ENCODE data around the gene GSTA4. TPM values are rescaled to one million over a fixed set of nuclear protein-coding genes. Genes with fewer than 3 reads are reported as not detected.

The GSTA4 gene
- total RNA-seq, 1 experiment from 2014 or later: 30.8 TPM

- no peaks in the 10 kb centered on the region for H3K27me3 ChIP-seq (replicated peaks; ENCODE audit: insufficient read depth, low read depth, low read length, poor library complexity)
- BruUV-seq (replicated peaks): no TSS peak
- DNase-seq (ENCODE audit: low spot score): peak; percentile 59
- no peaks in the 10 kb centered on the region for H3K36me3 ChIP-seq (ENCODE audit: insufficient read depth, low read length, poor library complexity, severe bottlenecking)
- H3K4me3 ChIP-seq (ENCODE audit: low read depth, low read length, poor library complexity, severe bottlenecking): peak overlapping the region; percentile 72
- intact Hi-C loops (cut with micrococcal nuclease; ENCODE audit: unreplicated experiment): loop anchor here (5.0 kb wide), 2 partner anchors 48 to 112 kb away; no protein-coding TSS in a partner anchor
- peak overlapping the region; percentile 91 for H3K27ac ChIP-seq (ENCODE audit: low read depth, low read length, poor library complexity, severe bottlenecking)
- peaks cover 11% of the 10 kb centered on the region for H3K4me1 ChIP-seq (ENCODE audit: insufficient read depth, low read length, poor library complexity, severe bottlenecking)
- TF ChIP-seq EZH2 (IDR thresholded peaks at IDR 0.05; ENCODE audit: borderline replicate concordance, low read depth, low read length, poor library complexity, severe bottlenecking): no peak
- TF ChIP-seq CTCF (conservative IDR thresholded peaks at IDR 0.05; ENCODE audit: low read depth, low read length): no peak
- CTCF ChIA-PET: no interaction called here
- POLR2A ChIA-PET (ENCODE audit: low non-redundant PET): interaction anchor here (0.6 kb wide), 1 partner anchor 15 kb away, joined by 4 read pairs; no protein-coding TSS in a partner anchor
- no peaks in the 10 kb centered on the region for H3K9me3 ChIP-seq (ENCODE audit: low read depth, low read length, poor library complexity, severe bottlenecking)
These were observed 320 bp downstream of the GSTA4 start for GRCh38 chr6:52994839-52995088.

- TF ChIP-seq CTCF (conservative IDR thresholded peaks at IDR 0.05; ENCODE audit: low read depth, low read length) (no peak), EZH2 (IDR thresholded peaks at IDR 0.05; ENCODE audit: borderline replicate concordance, low read depth, low read length, poor library complexity, severe bottlenecking) (no peak)
- DNase-seq (ENCODE audit: low spot score): peak; percentile 53
- TSS peak; percentile 39 for BruUV-seq (replicated peaks)
- ChIA-PET POLR2A (ENCODE audit: low non-redundant PET) (interaction anchor here (0.6 kb wide), 1 partner anchor 14 kb away, joined by 4 read pairs; no protein-coding TSS in a partner anchor), CTCF (no interaction called here)
- peak overlapping the region; percentile 72 for H3K4me3 ChIP-seq (ENCODE audit: low read depth, low read length, poor library complexity, severe bottlenecking)
- H3K9me3 ChIP-seq (ENCODE audit: low read depth, low read length, poor library complexity, severe bottlenecking): no peaks in the 10 kb centered on the region
- peak overlapping the region; percentile 91 for H3K27ac ChIP-seq (ENCODE audit: low read depth, low read length, poor library complexity, severe bottlenecking)
- no peaks in the 10 kb centered on the region for H3K36me3 ChIP-seq (ENCODE audit: insufficient read depth, low read length, poor library complexity, severe bottlenecking)
- peaks cover 11% of the 10 kb centered on the region for H3K4me1 ChIP-seq (ENCODE audit: insufficient read depth, low read length, poor library complexity, severe bottlenecking)
- H3K27me3 ChIP-seq (replicated peaks; ENCODE audit: insufficient read depth, low read depth, low read length, poor library complexity): no peaks in the 10 kb centered on the region
- intact Hi-C loops (cut with micrococcal nuclease; ENCODE audit: unreplicated experiment): loop anchor here (5.0 kb wide), 1 partner anchor 112 kb away; no protein-coding TSS in a partner anchor
These were observed 849 bp downstream of the GSTA4 start for GRCh38 chr6:52994031-52994838.

- H3K4me1 ChIP-seq (ENCODE audit: insufficient read depth, low read length, poor library complexity, severe bottlenecking): peaks cover 11% of the 10 kb centered on the region
- peak overlapping the region; percentile 91 for H3K27ac ChIP-seq (ENCODE audit: low read depth, low read length, poor library complexity, severe bottlenecking)
- H3K27me3 ChIP-seq (replicated peaks; ENCODE audit: insufficient read depth, low read depth, low read length, poor library complexity): no peaks in the 10 kb centered on the region
- no peaks in the 10 kb centered on the region for H3K36me3 ChIP-seq (ENCODE audit: insufficient read depth, low read length, poor library complexity, severe bottlenecking)
- BruUV-seq (replicated peaks): no TSS peak
- intact Hi-C loops (cut with micrococcal nuclease; ENCODE audit: unreplicated experiment): loop anchor here (5.0 kb wide), 1 partner anchor 111 kb away; no protein-coding TSS in a partner anchor
- ChIA-PET CTCF (no interaction called here), POLR2A (ENCODE audit: low non-redundant PET) (no interaction called here)
- no peaks in the 10 kb centered on the region for H3K9me3 ChIP-seq (ENCODE audit: low read depth, low read length, poor library complexity, severe bottlenecking)
- TF ChIP-seq CTCF (conservative IDR thresholded peaks at IDR 0.05; ENCODE audit: low read depth, low read length) (no peak), EZH2 (IDR thresholded peaks at IDR 0.05; ENCODE audit: borderline replicate concordance, low read depth, low read length, poor library complexity, severe bottlenecking) (no peak)
- no peak for DNase-seq (ENCODE audit: low spot score)
- H3K4me3 ChIP-seq (ENCODE audit: low read depth, low read length, poor library complexity, severe bottlenecking): peak overlapping the region; percentile 72
These were observed 1.8 kb downstream of the GSTA4 start for GRCh38 chr6:52992980-52993920.
